Kidney glomerular epithelial cell (primary cell): ENCODE measurements around the gene NDUFS1.
"Not testable (repeated sequence)": the region's sequence is repeated elsewhere in the genome, so short reads cannot be mapped to it uniquely, and the experiment has no call there.

ENCODE experiments used
- DNase-seq: peaks from one replicate; lab custom pipeline; 2025; lab: John Stamatoyannopoulos, UW

NDUFS1 gene

DNA sequence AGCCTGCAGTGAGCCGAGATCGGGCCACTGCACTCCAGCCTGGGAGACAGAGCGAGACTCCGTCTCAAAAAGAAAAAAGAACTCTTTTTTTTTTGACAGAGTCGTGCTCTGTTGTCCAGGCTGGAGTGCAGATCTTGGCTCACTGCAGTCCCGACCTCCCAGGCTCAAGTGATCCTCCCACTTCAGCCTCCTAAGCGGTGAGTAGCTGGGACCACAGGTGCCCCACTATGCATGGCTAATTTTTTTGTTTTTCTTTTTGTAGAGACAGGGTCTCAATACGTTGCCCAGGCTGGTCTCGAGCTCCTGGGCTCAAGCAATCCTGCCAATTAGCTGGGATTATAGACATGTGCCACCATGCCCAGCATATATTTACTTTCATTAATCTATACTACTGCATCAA, 60.8 kb downstream of the NDUFS1 start:
- DNase-seq = no peak

DNA sequence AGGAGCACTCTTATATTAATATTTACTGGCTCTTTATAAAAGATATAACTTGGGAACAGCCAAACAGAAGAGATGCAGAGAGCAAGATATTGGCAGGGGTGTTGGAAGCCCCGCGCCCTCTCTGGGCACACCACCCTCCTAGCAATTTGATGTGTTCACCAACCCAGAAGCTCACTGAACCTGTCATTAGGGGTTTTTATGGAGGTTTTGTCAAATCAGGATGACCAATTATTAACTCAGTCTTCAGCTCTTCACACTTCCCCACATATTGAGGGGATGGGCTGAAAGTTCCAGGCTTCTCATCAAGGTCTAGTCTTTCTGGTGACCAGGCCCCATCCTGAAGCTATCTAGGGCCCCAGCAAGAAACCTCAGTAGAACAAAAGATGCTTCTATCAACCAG, 62.4 kb downstream of the NDUFS1 start:
- DNase-seq = no peak

DNA sequence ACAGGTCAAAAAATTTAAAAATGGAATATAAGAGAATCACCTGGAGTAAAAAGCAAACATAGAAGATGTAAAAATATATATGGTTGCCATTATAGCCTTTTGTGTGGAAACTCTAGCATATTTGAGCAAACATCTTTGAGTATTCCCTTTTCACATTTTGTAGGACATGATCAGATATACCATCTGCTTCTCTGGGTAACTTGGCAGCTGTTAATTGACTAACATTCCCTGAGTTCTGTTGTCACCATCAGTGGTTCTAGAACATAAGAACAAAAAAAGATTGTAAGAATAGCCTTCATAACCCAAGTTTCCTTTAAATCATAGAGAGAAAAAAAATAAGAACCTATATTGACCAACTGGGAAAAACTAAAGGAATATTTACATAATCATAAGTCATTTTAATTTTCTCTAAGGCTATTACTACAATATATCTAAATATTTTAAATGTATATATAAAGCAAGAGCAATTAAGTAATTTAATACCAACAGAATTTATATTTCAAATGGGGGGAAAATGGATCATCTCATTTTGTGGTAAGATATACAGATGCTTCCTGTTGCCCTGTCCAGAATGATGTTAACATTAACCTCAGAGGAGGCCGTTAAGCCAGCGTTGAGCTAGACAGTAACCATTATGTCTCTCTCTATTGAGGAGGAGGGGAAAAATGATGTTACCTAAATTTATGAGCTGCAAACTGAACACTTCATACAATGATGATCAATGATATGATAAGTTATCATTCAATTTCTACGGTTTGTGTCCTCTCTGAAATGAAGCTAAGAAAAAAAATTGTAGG, 63.5 kb downstream of the NDUFS1 start:
- no peak for DNase-seq

DNA sequence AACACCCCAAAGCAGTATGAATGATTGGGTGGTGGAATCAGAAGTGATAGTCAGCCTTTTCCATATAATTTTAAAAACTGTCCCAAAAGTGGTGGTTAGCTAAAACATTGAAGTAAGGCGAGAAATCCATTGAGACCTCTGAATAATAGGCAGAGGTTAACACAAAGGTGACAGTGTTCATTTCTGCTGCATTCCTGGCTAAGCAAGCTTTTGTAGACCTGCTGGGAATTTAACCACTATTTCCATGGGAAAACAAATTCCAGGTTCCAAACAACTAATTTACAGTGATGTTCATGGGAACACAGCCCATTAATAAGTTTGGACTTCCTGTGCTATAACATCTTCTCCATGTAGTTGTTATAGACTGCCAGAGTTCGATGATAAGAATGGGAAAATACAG, 66.9 kb downstream of the NDUFS1 start:
- DNase-seq = no peak

DNA sequence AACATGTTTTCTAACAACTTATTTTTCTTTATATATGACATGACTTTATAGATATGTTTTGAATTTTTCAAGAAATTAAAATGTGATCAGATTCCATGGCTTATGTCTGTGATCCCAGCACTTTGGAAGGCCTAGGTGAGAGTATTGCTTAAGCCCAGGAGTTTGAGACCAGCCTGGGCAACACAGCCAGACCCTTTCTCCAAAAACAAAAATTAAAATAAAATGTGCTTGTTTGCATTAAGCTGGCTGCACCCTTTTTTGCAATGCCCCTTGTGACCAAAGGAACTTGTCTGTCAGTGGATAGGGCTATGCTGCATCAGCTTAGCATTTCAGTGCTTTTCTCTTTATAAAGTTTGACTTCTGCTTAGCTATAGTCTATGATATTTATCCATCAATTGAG, 71.0 kb downstream of the NDUFS1 start:
- DNase-seq = no peak

DNA sequence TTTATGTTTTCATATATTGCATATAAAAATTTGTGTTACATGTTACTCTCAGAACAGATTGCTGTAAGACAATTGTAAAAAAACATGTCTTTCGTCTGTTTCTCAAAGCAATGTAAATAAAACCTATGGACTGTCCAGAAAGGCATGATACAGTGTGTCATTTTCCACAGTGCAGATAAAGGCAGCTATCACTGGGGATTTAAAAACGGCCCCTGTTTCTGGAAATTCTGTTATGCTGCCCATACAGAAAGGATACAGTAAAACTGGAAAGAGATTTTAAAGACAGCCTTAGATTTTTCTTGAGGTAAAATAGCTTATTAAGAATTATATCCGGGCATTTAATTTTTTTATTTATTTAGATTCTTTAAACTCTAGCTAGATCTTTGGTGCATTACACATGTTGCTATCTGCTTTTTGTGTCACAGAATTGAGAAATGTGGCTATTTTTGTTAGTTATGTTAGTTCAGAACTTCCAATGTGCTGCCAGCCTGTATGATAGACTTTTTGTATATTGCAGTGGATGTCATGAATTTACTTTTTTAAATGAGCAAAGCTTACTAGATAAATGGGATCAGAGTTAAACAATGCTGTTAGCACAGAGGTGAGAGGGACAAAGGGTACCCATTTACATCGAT, 72.4 kb downstream of the NDUFS1 start:
- DNase-seq = no peak

DNA sequence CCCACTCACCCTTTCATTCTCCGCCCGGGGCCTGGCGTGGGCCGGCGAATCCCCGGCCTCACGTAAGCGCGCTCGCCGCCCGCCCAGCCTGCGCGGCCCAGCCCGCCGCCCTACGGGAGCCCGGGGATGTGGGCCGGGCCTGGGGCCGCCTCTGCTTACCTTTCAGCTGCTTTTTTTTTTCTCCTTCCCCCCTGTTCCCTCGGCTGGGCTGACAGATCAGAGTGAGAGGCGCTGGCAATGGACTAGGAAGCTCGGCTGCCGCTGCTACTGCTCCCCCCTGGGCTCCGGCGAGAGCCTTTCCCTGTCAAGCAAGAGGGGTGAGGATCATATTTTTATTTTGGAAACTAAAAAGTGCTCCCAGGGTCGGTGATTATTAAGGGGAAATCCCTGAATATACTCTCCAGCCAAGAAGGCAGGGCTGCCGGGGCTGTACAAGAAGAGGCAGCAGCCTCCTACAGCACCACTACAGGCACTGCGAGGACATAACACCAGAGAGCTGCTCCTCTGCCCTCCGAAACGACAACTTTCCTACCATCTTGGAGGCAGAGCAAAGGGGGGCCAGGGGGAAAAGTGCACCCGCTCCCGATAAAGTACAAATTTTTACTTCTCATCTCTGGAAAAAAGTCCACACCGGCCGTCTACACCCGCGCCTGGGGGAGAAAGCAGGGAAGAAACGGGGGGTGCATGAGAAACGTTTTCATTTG, 73.3 kb downstream of the NDUFS1 start, which contains the start of gene INO80D:
TSS of gene INO80D (minus strand) at position 433 of the 704 bp plus-strand sequence. CDS start 23,158 bp downstream, outside the sequence.
- peak; percentile 87 for DNase-seq

DNA sequence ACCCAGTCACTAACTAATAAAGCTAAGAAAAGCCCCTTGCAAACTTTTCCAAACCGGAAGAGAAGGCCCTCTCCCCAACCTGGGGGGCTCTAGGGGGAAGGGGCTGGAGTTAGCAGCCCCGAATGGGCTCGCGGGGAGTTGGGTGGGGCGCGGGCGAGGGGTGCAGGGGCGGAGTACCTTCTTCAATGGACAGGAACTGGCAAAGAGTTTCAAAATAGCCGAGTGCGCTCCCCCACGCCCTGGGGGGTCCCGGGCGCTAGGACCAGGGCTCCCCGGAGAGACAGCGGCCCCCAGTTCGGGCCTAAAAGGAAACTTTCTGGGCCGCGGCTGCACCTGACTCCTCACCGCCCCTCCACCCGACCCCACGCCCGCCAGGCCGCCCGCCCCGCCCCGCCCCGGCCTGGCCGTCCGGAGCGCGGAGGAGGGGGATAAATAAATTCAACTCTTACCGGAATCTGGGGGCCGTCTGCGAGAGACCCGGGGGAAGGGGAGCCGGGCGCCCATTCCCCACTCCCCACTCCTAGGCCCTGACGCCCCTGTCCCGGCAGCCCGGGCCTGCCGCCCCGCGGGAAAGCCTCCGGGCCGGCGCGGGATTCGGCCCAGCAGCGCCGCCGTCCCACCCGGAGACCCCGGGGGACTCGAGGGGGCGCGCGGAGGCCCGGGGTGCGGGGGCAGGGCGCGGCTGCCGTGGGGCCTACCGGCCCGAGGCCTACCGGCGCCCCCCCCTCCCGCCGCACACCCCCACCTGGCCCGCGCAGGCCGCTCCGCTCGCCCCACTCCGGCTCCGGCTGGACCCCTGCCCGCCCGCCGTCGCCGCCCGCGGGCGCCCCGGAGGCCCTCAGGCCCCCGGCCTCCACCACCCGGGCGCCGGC, 74.1 kb downstream of the NDUFS1 start:
- no peak for DNase-seq

DNA sequence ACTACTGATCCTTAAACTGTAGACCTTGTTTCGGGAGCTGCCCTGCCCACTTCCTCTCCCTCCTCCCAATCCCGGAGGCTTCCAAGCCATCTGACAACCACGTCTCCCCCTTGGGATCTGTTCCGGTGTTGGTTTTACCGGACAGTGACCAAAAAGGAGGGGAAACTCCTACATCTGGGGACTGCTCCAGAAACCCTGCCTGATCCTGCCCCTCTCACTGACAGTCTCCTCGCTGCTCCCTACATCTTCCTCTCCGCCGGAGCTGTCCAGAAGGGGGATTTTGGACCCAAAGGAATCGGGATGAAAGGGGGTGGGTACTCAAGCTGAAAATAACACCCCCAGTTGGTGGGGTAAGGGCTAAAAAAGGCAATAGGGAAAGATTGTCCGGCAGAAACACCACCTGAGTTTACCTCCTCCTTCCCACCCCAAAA, 74.8 kb downstream of the NDUFS1 start:
- peak; percentile 52 for DNase-seq

DNA sequence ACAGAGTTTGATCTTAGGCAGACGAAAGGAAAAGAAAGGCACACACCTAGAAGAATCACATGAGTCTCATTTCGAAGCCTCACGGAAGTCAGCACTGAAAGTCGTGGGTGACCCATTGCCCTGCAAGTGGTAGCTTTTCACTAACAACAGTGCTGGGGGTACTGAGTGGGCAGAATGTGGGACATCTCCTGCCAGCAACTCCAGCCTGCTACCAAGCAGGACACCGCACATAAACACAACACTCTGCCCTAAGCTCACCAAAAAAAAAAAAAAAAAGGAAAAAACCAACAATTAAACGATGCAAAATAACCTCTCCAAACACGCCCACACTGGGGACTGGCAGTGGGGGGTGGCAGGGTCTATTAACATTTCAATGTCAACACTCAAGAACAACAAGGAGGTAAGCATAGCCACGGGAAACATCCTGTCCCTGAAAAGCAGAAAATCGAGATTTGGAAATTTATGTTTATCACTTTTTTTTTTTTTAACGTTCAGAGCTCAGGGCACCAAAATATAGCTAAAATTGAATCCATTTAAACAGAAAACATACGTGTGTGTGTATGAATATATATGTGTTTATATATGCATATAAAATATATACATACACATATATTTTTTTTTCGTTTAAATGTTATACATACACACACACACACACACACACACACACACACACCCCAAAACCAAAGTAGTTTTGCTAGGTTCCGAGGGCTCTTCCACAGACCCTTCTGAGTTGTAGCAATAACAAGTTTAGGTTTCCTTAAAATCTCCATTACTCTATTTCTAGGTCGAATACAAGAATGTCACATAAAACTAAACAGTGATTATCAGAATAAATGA, 75.4 kb downstream of the NDUFS1 start:
- no peak for DNase-seq

DNA sequence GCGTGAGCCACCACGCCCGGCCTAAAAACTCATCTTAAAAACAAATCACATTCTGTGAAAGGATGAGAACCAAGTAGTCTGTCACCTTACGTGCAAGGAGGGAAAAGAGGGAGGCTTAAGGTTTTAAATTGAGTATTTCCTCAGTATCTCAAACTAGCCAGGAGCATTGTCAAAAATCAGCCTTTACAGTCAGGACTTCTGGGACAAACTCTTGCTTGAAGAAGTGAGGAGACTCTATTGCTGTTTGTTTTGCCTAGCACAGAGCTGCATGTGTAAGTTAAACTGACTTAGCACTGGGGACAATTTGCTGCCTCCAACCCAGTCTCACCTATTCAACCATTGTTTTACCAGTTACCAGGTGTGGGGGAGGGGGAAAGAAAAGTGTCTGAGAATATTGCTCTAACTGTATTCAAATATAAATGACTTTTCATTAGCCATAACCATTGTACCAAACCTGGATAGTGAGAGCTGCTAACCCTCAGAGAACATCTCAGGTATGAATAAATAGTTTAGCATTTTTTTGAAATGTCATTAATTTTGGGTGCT, 76.9 kb downstream of the NDUFS1 start:
- DNase-seq = no peak

DNA sequence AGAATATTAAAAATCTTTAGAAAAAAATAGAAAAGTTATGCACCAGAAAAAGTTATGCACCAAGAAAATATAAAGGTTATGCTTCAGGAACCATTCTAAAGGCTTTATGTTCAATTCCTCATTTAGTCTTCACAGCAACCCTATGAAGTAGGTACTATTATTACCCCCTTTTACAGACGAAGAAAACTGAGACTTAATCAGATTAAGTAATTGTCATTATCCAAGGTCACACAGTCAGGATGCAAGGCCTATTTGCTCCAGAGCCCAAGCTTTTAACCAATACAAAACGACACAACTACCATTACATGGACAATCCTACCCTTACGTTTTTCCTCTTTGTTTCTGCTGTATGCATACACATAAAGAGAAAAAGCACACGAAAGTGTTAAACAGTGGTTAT, 78.3 kb downstream of the NDUFS1 start:
- DNase-seq = no peak

DNA sequence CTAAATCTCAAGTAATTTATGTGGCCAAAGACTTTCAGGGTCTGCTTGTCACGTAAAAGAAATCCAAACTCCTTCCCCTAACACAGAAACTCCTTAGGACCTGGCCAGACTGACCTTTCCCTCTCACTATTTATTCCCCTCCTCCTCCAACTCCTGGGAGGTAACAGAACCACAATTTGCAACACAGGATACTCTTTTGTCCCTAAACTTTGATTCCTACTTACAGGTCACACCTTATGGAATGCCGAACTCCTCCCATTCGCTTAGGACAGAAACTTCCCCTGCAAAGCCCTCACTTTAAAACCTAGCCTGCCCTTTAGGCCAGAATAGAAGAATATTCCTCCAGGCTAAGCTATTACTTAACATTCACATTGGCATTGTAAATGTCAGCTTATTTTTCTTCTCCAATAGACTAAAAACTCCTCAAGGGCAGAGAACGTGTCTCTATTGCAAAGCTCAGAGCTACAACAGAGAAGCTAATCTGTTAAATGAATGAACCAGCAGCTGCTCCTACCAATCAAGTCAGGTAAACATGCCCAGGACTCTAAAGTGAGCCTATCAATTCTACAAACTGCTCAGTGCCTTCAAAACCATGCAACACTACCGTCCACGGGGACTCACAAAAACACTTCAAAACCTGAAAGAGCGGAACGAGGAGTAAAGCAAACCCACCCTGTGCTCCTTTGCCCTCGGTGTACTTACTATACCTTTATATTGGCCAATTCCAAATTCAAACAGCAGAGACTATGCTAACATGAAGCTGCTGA, 79.4 kb downstream of the NDUFS1 start:
- no peak for DNase-seq

DNA sequence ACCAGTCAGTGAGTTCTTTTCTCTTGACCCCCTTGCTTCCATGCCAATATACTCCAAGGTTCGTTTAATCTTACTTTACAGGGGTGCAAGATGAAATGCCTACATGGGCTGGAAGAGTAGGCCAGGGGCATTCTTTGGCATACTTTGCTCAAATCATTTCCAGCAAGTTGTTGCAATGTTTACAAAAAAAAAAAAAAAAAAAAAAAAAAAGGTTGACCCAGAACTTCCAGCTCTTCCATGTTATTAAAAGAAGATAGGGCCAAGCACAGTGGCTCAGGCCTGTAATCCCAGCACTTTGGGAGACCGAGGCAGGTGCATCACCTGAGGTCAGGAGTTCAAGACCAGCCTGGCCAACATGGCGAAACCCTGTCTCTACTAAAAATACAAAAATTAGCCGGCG, 81.4 kb downstream of the NDUFS1 start:
- DNase-seq = not testable (repeated sequence)

DNA sequence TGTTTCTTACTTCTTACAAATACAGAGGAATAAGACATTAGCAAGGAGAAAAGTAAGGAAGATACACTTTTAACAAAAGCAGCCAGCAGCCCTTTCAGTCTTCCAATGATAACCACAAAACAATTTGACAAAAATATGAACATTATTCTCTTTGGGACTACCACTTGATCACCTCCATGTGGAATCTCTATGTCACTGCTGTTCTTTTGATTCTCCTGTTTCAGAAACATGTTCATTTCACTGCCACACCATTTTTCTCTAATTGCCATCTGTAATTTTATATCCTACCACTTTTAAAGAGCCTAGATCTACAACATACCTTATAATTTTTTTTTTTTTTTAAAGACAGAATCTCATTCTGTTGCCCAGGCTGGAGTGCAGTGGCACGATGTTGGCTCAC, 84.1 kb downstream of the NDUFS1 start:
- no peak for DNase-seq

DNA sequence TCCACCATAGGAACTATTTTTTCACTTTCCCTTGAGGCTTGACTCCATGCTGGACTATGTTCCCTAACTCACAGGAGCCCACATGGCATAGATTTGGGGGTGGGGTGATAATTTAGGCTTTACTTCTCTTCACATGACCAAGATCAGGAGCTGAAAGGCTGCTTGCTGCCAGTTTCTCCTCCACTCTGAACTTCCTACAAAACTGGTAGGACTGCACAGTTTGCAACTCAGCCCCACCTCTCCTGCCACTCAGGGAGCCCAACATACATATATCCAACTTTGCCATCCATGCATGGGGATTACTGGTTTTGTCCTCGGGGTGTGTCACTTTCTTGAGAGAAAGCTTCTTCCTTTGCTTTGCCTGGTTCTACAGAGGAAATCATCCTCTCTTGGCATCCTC, 87.4 kb downstream of the NDUFS1 start:
- no peak for DNase-seq

DNA sequence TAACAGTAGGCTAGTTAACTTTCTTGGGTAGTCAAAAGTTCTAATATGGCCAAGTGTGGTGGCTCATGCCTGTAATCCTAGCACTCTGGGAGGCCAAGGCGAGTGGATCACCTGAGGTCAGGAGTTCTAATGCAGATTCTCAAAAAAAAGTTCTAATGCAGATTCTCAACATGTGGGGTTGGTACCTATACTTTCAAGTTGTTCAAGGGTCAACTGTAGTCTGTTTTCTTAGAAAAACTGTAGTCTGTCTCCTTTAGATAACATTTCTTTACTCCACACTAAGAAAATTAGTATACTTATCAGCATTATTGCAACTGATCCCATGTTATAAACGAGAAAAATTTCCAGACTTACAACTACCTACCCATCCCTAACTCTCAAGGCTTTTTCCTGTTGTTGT, 89.8 kb downstream of the NDUFS1 start:
- DNase-seq = no peak

DNA sequence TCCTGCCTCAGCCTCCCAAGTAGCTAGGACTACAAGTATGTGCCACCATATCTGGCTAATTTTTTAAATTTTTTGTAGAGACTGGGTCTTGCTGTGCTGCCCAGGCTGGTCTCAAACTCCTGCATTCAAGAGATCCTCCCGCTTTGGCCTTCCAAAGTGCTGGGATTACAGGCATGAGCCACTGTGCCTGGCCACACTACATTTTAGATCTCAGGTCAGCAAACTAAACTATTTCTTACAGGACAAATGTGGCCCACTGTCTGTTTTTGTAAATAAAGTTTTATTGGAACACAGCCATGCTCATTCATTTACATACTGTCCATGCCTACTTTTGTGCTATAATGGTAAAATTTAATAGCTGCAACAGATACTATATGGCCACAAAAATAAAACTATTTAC, 91.0 kb downstream of the NDUFS1 start:
- no peak for DNase-seq
